ENCODE data around the gene NCOA6. TPM values are rescaled to one million over a fixed set of nuclear protein-coding genes. Genes with fewer than 3 reads are reported as not detected.

The NCOA6 gene
- 5.8 and 10.9 TPM in 2 replicates for total RNA-seq

GRCh38 chr20:34825530-34826362 lies at the start of gene NCOA6:
Gene NCOA6 (minus strand): TSS chr20:34825651. CDS start chr20:34782355, 43,296 bp downstream.

GRCh38 chr20:34872622-34873224 lies 47.3 kb upstream of the NCOA6 start, which contains the start of gene GGT7:
Gene GGT7 (minus strand): TSS chr20:34872856. CDS start chr20:34872815, 41 bp downstream.

GRCh38 chr20:34704177-34705007 lies 121.1 kb downstream of the NCOA6 start, which contains the start of gene TP53INP2:
Gene TP53INP2 (plus strand): TSS chr20:34704344. CDS start chr20:34708740, 4,396 bp downstream.

GRCh38 chr20:34676642-34677373 lies 148.6 kb downstream of the NCOA6 start, which contains the start of gene PIGU:
Gene PIGU (minus strand): TSS chr20:34677092. CDS start chr20:34677085, 7 bp downstream.

Other genes starting within 250 kb of the NCOA6 start
- gene PIGU, start 148.6 kb downstream of the NCOA6 start, total RNA-seq = 6.2 and 9.6 TPM in 2 replicates
- gene TP53INP2, start 121.3 kb downstream of the NCOA6 start, total RNA-seq = 1.7 and 3.6 TPM in 2 replicates
- 1.4 and 6.7 TPM in 2 replicates for gene GGT7, start 47.2 kb upstream of the NCOA6 start, total RNA-seq
- gene ACSS2, start 51.0 kb upstream of the NCOA6 start, total RNA-seq = 47.7 and 47.8 TPM in 2 replicates
- gene GSS, start 130.2 kb upstream of the NCOA6 start, total RNA-seq = 86.6 and 96.7 TPM in 2 replicates
- under 0.01 TPM in 2 replicates for gene MYH7B, start 130.2 kb upstream of the NCOA6 start, total RNA-seq

All from nasal cavity respiratory epithelium epithelial cell of viscerocranial mucosa (primary cell).